GM23338 (cell line): Measurements from ENCODE around the gene GJA10. TPM values are rescaled to one million over a fixed set of nuclear protein-coding genes. Genes with fewer than 3 reads are reported as not detected.
A peak's percentile ranks its signal among the peaks of the same experiment; 100 is the strongest.

ENCODE experiments used
- ATAC-seq: fragments of 200-7000 bp; cut with Tn5 transposase; 3 replicates; pipeline ENCODE4 v1.9.1; 2020
- DNase-seq: peaks from one replicate; pipeline ENCODE4 v3.0.0-alpha.2; 2015; ENCODE audit warnings: low spot score
- H2AFZ ChIP-seq: fragments of 200-600 bp; sonication (generic); 2 replicates; pipeline ENCODE4 v1.8.0; 2016; ENCODE audit warnings: antibody characterized with exemption, mild to moderate bottlenecking, moderate library complexity
- H3F3A ChIP-seq: fragments of 200-600 bp; sonication (generic); replicated peaks from 2 replicates; pipeline ENCODE4 v1.8.0; 2017; ENCODE audit warnings: antibody characterized with exemption, mixed run types, low read depth
- H3K27ac ChIP-seq: fragments of 200-600 bp; sonication (generic); 2 replicates; pipeline ENCODE4 v1.6.1; 2016; ENCODE audit warnings: low read depth
- H3K27me3 ChIP-seq: fragments of 200-600 bp; sonication (generic); 2 replicates; pipeline ENCODE4 v1.8.0; 2016; ENCODE audit warnings: mild to moderate bottlenecking, mixed run types, moderate library complexity; ENCODE audit not compliant: insufficient read depth
- H3K36me3 ChIP-seq: fragments of 200-600 bp; sonication (generic); 2 replicates; pipeline ENCODE4 v1.8.0; 2016; ENCODE audit warnings: mild to moderate bottlenecking; ENCODE audit not compliant: insufficient read depth
- H3K4me1 ChIP-seq: fragments of 200-600 bp; sonication (generic); 2 replicates; pipeline ENCODE4 v1.8.0; 2016; ENCODE audit warnings: mild to moderate bottlenecking, moderate library complexity; ENCODE audit not compliant: insufficient read depth
- H3K4me2 ChIP-seq: fragments of 200-600 bp; sonication (generic); 2 replicates; pipeline ENCODE4 v1.7.1; 2017; ENCODE audit warnings: mixed run types
- H3K4me3 ChIP-seq: fragments of 200-600 bp; sonication (generic); 2 replicates; pipeline ENCODE4 v1.6.1; 2016; ENCODE audit warnings: mixed run types
- H3K79me2 ChIP-seq: fragments of 200-600 bp; sonication (generic); replicated peaks from 2 replicates; pipeline ENCODE4 v1.8.0; 2017; ENCODE audit warnings: mild to moderate bottlenecking; ENCODE audit not compliant: insufficient read depth
- H3K9me2 ChIP-seq: fragments of 200-600 bp; sonication (generic); 2 replicates; pipeline ENCODE4 v1.8.0; 2017; ENCODE audit not compliant: insufficient read depth
- H4K20me1 ChIP-seq: fragments of 200-600 bp; sonication (generic); replicated peaks from 2 replicates; pipeline ENCODE4 v1.8.0; 2017; ENCODE audit warnings: mild to moderate bottlenecking; ENCODE audit not compliant: insufficient read depth
- H3K27ac Mint-ChIP-seq: 2 replicates; pipeline ENCODE4 v1.8.0; 2020; ENCODE audit warnings: inconsistent platforms, mild to moderate bottlenecking, moderate library complexity, mixed read lengths
- H3K27me3 Mint-ChIP-seq: 3 replicates; pipeline ENCODE4 v1.8.0; 2022; ENCODE audit warnings: low read depth, mild to moderate bottlenecking, moderate library complexity, mixed read lengths, inconsistent platforms; ENCODE audit not compliant: insufficient read depth, poor library complexity
- H3K36me3 Mint-ChIP-seq: 3 replicates; pipeline ENCODE4 v1.8.0; 2021; ENCODE audit warnings: low read depth, mild to moderate bottlenecking, inconsistent platforms, moderate library complexity, mixed read lengths
- H3K4me1 Mint-ChIP-seq: 3 replicates; pipeline ENCODE4 v1.8.0; 2020; ENCODE audit warnings: mild to moderate bottlenecking, inconsistent platforms, mixed read lengths
- H3K4me3 Mint-ChIP-seq: 3 replicates; pipeline ENCODE4 v1.8.0; 2021; ENCODE audit warnings: moderate library complexity, mild to moderate bottlenecking, inconsistent platforms, mixed read lengths
- H3K9me3 Mint-ChIP-seq: 3 replicates; pipeline ENCODE4 v1.8.0; 2020; ENCODE audit warnings: moderate library complexity, mild to moderate bottlenecking, inconsistent platforms, mixed read lengths
- CREB1 ChIP-seq: fragments of 250-450 bp; sonication (Bioruptor Pico); IDR thresholded peaks from 2 replicates; pipeline ENCODE4 v1.5.0; 2020; ENCODE audit warnings: low read depth, mild to moderate bottlenecking, moderate library complexity
- CTCF ChIP-seq, 2 experiments: fragments of 200-600 bp in 1 of 2; sonication (generic) in 1 of 2; conservative IDR thresholded peaks; 2 replicates each; pipeline versions ENCODE4 v1.5.1 to v1.6.1; 2016 to 2017; ENCODE audit warnings: antibody characterized with exemption in 2 of 2, low read depth in 2 of 2, mild to moderate bottlenecking in 2 of 2, moderate library complexity in 1 of 2
- EZH2phosphoT487 ChIP-seq: fragments of 200-600 bp; sonication (generic); IDR thresholded peaks from one replicate; pipeline ENCODE4 v1.8.1; 2018; ENCODE audit warnings: antibody characterized with exemption; ENCODE audit not compliant: unreplicated experiment
- NANOG ChIP-seq: IDR thresholded peaks from 2 replicates; pipeline ENCODE4 v1.6.1; 2016; ENCODE audit warnings: antibody characterized with exemption, borderline replicate concordance
- ZNF114 ChIP-seq: fragments of 250-450 bp; sonication (Bioruptor Pico); IDR thresholded peaks from 2 replicates; pipeline ENCODE4 v1.5.0; 2020; ENCODE audit warnings: mild to moderate bottlenecking, moderate library complexity
- ZNF462 ChIP-seq: fragments of 250-450 bp; sonication (Bioruptor Pico); IDR thresholded peaks from 2 replicates; pipeline ENCODE4 v1.5.0; 2020; ENCODE audit warnings: mild to moderate bottlenecking, moderate library complexity
- polyA plus RNA-seq: library from polyadenylated mRNA; unstranded; fragments of >200 nt; fragmentation: Nextera tagmentation; extraction: Ambion mirVana; gene quantifications from 2 replicates; pipeline ENCODE4 v1.2.1, GENCODE V29; 2016
- total RNA-seq: library from RNA; depleted of rRNA; stranded (reverse); fragments of >200 nt; shearing (Covaris generic); gene quantifications from 2 replicates; pipeline ENCODE4 v1.2.3, GENCODE V29; 2014
- TF ChIP-seq, protein P1 (sequence below): IDR thresholded peaks from 2 replicates; pipeline ENCODE4 v1.6.1; 2016; ENCODE audit warnings: antibody characterized with exemption

The GJA10 gene
- total and polyA plus RNA-seq, 2 experiments from 2014 or later: not detected

DNA sequence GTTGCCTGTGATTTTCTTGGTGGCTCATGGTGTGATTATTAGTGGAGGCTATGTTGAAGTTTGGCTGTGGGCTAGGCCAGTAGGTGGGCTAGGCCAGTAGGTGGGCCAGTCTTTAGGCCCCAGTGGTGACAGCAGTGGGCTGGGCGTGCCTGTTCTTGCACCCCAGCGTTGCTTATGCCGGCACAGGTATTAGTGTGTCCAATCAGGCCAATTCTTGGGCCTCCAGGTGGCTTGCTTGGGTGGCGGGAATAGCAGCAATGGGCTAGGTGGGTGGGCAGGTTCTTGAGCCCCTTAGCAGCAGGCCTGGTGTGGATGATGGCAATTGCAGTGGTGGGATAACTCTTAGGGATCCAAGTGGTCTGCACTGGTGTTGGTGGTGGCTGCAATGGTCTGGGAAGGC lies 22.9 kb downstream of the GJA10 start (continued):
- TF ChIP-seq CTCF (conservative IDR thresholded peaks at IDR 0.05; ENCODE audit: low read depth in 2 of 2) (no peak), ZNF114 (CRISPR knock-in tag) (no peak), ZNF462 (CRISPR knock-in tag) (no peak), CREB1 (CRISPR knock-in tag) (no peak)

DNA sequence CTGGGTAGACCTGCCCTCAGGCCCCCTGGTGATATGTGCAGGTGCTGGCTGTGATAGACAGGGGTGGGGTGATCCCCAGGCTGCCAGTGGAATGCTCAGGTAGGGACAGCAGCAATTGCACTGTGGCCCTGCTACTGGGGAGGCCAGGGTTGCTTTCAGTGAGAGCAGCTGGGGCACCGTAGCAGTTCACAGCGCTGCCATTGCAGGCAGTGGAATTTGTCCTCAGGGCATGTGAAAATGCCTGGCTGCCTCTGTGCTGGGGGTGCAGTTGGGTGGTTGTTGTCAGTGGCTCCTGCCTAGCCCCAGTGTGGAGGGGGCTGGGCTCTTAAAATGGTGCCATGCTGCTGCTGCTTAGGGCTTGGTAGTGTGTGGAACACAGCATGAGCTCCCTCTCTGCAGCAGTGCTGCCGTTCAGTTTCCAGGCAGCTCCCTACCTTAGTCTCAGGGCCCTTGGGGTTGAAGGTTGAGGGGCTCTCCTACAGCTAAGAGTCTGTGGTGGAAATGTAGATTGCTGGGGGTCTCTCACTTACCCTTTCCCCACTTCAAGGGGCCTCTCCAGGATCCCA lies 23.6 kb downstream of the GJA10 start:
- Histone ChIP-seq H2AFZ (peak overlapping the region; percentile 84; the same call in 1 of the 2 replicates), H3K27ac (no peak overlapping the region), H4K20me1 (no peaks in the 10 kb centered on the region), H3K9me2 (no peaks in the 10 kb centered on the region), H3K27me3 (no peaks in the 10 kb centered on the region), H3K36me3 (no peaks in the 10 kb centered on the region), H3F3A (no peaks in the 10 kb centered on the region), H3K4me1 (no peaks in the 10 kb centered on the region), H3K4me3 (no peak overlapping the region), H3K79me2 (no peaks in the 10 kb centered on the region), H3K4me2 (no peak overlapping the region)
- no peak overlapping the region for H3K4me3 Mint-ChIP-seq
- H3K4me1 Mint-ChIP-seq: peaks cover 5% of the 10 kb centered on the region
- no peaks in the 10 kb centered on the region for H3K36me3 Mint-ChIP-seq
- peak; percentile 65 for ATAC-seq
- H3K9me3 Mint-ChIP-seq: peaks cover 5% of the 10 kb centered on the region; the same call in 1 of the 3 replicates
- H3K27ac Mint-ChIP-seq: no peak overlapping the region
- no peak for DNase-seq
- H3K27me3 Mint-ChIP-seq: peaks cover 6% of the 10 kb centered on the region
- TF ChIP-seq NANOG (no peak), ZNF114 (CRISPR knock-in tag) (no peak), CTCF (conservative IDR thresholded peaks at IDR 0.05; ENCODE audit: low read depth in 2 of 2) (no peak), EZH2phosphoT487 (no peak)
- TF ChIP-seq, protein P1, sequence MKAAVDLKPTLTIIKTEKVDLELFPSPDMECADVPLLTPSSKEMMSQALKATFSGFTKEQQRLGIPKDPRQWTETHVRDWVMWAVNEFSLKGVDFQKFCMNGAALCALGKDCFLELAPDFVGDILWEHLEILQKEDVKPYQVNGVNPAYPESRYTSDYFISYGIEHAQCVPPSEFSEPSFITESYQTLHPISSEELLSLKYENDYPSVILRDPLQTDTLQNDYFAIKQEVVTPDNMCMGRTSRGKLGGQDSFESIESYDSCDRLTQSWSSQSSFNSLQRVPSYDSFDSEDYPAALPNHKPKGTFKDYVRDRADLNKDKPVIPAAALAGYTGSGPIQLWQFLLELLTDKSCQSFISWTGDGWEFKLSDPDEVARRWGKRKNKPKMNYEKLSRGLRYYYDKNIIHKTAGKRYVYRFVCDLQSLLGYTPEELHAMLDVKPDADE: no peak
